Stimulated activated naive CD4-positive, alpha-beta T cell treated with Interleukin-2 at 50 U/mL for 16 hours (primary cell): ENCODE data around the gene CNPY1.
"Not testable (repeated sequence)": the region's sequence is repeated elsewhere in the genome, so short reads cannot be mapped to it uniquely, and the experiment has no call there.

ENCODE experiments used
- DNase-seq: peaks from one replicate; lab custom pipeline; 2025; lab: John Stamatoyannopoulos, UW

CNPY1 gene

GRCh38 chr7:155546449-155546848, at the start of gene CNPY1:
TSS of gene CNPY1 (minus strand) at chr7:155546559. CDS start at chr7:155545929, 630 bp downstream.
- not testable (repeated sequence) for DNase-seq

DNA sequence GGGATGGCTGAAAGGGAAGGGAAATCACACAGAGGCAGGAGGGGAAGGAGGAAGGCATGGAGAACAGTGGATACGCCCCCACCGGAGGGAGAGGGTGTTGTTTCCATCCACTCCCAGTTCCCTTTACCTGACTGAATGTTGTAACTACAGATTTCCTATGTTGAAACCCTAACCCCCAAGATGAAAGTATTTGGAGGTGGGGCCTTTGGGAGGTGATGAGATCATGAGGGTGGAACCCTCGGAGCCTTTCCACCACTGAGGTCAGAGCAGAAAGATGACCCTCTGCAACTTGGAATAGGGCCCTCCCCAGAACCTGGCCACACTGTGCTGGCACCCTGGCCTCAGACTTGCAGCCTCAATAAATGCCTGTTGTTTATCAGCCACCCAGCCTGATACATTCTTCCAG, 48.6 kb upstream of the CNPY1 start:
- no peak for DNase-seq

GRCh38 chr7:155594163-155594732, 47.9 kb upstream of the CNPY1 start:
- no peak for DNase-seq

DNA sequence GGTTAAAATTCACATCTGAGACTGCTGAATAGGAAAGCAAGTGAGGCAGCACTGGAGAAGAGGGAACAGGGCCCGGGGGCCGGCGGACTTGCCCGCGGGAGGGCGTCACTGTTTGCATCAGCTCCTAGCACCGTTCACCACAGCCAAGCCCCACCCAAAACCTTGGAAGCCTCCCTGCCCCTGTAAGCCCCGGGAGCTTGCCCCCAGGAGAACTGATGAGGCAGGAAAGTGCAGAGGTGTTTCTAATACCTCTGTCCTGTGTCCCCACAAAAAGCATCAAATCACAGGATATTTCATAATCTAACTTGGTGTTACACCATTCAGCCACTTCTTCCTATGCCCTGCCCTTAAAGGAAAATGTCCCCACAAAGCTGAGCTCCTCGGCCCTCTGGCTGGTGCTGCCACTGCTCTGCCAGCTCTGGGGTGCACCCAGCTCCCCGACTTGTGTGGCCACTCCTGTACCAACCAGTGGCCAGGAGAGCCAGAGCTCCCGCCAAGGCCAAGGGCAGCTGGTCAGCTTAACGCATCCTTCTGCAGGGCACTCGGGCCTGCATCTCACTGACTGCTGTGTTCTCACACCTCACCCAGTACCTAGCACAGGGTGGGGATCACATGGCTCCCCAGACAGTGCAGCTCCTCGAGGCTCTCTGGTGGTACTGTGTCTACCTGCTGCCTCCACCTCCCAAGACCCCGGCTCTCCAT, 47.3 kb upstream of the CNPY1 start:
- no peak for DNase-seq

- DNase-seq, result no peak
Observed at GRCh38 chr7:155591055-155591775, 44.9 kb upstream of the CNPY1 start.

GRCh38 chr7:155590215-155591018, 44.1 kb upstream of the CNPY1 start:
- DNase-seq, result no peak

DNA sequence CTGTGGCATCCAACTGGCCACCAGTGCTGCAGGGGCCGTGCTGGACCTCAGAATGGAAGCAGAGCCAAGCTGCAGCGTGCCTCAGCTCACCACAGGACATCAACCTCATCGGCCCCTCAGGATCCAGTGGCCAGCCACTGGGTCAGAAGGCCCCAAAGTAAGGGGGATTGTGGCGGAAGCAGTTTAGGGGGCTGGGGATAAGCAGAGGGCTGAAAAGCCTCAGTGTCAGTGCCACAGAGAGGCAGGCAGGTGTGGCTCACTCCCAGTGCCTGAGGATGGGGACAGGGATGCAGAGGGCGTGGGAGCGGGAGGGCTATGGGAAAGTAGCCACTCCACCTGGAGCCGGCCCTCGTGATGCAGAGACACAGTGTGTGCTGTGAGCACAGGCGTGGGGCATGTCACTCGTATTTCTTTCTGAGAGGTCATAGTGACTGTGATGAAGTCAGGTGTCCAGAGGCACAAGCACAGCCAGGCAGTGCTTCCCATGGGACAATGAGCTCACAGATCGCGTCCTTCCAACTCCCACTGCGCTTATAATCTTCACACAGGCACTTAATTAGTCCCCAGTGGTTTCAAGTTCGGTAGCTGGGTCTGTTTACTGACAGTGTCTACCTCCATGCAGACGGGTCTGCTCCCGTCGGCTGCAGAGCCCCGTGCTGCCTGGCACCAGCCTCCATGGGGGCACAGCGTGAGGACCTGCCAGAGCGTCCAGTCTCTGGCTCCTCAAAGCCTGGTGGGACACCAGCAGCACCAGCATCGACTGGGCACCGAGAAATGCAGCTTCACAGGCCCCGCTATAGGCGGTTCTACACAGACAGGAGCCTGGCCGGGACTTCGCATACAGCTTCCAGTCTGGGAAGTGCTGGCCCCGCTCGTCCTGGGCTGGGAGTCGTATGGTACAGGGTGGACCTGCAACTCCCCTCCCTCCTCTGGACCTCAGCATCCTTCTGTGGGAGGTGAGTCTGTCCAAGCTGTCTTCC, 42.9 kb upstream of the CNPY1 start:
- DNase-seq, result no peak

DNA sequence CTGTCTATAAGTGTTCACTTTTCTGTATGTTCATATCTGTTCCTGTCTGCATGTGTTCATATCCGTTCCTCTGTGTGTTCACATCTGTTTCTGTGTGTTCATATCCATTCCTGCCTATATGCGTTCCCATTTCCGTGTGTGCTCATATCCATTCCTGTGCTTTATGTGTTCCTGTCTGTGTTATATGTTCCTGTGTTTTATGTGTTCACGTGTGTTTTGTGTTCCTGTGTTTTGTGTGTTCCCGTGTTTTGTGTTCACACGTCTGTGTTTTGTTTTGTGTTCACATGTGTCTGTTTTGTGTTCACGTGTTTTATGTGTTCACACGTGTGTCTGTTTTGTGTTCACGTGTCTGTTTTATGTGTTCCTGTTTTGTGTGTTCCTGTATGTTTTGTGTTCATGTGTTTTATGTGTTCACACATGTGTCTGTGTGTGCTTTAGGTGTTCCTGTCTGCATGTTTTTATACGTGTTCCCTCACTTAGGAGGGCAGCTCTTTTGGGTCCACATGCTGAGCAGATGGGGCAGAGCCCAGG, 42.2 kb upstream of the CNPY1 start:
- no peak for DNase-seq

- DNase-seq, result no peak
Observed at GRCh38 chr7:155587486-155587885, 41.1 kb upstream of the CNPY1 start.

DNA sequence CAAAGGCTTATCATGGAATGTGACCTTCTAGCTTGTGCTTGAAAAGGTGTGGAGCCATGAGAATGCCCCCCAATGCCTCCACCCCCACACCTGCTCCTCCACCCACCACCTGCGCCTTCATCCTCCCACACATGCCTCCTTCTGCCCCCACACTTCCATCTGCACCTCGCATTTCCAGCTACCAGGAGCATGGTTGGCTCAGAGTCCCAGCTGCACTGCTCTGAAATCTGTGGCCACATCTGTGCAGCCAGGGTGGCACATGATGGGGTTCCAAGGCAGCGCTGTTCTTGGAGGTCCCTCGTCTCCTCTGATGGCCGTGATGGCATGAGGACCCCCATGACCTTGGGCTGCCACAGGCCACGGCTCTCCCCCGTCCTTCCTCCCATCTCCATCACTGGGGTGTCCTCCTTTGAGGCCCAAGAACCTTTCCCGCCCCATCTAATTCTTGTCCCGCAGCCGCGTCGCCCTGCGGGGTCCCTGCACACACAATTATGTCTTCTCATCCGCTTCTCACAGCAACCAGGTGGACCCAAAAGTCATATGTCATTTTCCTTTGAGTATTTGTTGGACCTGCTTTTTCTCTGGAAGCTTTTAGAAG, 40.6 kb upstream of the CNPY1 start:
- DNase-seq, result no peak

GRCh38 chr7:155585951-155586350, 39.6 kb upstream of the CNPY1 start:
- DNase-seq, result no peak

DNA sequence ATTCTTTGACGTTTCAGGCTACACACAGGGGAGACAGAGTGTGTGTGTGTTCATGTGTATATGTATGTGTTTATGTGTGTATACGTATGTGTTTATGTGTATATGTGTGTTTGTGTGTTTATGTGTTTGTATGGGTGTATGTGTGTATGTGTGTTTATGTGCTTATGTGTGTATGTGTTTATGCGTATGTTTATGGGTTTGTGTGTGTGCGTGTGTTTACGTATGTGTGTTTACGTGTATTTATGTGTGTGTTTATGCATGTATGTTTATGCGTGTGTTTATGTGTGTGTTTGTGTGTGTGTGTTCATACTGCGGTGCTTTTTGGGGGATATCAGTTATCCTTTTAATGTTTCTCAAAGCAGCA, 39.2 kb upstream of the CNPY1 start:
- no peak for DNase-seq

DNA sequence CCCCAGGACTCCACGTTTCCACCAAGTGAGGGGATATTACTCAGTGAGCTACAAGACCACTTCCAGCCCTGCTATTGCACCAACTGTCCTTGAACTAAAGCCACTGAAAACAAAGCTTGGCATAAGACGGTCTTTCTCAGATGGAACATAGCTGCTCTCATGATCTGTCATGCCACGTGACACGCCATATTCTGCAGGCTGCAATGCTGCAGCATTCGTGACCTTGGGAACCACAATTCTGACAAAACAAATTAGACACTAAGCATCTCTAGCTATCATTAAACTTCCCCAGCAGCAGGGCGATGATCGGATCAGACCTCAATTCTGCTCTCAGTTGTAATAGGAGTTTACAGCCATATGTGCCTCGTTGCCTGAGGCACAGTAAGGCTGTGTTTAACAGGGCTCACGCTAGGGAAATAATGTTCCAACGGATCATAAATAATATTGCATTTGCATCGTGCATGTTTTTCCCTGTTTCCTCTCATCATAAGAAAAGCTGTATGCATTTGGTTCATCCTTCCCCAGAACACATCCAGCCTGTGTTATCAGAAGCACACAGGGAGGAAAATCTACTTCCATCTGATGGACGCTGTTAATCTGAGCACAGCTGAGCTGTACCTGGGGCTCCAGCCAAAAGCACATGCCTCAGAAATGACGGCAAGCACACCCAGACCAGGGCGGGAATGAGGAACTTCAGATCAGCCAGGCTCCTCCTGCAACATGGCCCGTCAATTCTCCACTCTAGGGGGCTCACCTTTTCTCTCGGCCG, 38.6 kb upstream of the CNPY1 start:
- no peak for DNase-seq

GRCh38 chr7:155584261-155584660, 37.9 kb upstream of the CNPY1 start:
- no peak for DNase-seq

- DNase-seq, result no peak
Observed at GRCh38 chr7:155583636-155584035, 37.3 kb upstream of the CNPY1 start.

DNA sequence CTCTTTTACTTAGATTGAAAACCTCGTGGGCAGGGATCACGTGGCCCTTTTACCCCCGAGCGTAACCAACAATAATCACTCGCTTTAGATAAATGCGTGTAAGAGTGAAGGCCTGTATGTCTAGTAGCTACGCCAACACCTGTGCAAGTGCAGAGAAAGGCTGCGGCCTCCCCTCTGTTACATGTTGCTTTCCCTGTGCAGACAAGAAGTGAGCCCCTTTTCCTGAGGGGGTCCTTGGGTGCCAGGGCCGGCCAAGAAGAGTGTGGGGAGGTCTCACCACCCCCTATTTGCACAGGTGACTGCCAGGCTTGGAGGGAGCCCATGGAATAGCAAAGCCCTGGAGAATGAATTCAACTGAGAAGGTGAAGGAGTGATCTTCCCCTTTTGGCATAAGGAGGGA, 35.6 kb upstream of the CNPY1 start:
- DNase-seq, result no peak

DNA sequence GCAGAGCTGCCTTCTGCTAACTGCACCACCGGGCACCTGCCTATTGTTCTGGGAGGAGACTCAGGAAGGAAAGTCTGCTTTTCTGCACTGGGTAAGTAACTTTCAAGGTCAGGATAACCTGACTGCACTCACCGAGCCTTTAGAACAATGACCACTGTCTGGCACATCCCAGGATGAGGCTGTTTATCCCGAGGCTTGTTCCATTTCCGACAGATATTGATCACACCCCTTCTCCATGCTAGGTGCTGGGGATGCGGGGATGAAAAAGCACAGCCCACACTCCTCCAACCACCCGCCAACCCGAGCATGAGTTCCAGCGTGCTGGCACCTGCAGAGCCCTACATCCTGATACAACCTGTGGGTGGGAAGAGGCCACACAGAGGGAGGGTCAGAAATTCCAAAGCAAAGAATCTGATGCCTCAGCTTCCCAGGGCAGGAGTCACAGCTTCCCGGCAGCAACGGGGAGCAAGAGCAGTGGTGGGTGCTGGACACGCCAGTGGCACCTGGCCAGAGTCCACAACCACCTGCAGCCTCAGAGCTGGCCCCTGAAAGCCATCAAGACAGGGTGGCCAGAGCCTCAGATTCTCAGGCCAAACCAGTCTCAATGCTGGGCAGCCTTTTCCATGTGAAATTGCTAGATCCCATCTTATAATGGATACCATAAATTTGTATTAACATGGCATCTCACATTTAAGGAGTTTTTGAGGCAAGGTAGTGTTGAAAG, 34.9 kb upstream of the CNPY1 start:
- DNase-seq, result no peak

- DNase-seq, result peak; percentile 4
Observed at GRCh38 chr7:155580367-155580766, 34.0 kb upstream of the CNPY1 start.

DNA sequence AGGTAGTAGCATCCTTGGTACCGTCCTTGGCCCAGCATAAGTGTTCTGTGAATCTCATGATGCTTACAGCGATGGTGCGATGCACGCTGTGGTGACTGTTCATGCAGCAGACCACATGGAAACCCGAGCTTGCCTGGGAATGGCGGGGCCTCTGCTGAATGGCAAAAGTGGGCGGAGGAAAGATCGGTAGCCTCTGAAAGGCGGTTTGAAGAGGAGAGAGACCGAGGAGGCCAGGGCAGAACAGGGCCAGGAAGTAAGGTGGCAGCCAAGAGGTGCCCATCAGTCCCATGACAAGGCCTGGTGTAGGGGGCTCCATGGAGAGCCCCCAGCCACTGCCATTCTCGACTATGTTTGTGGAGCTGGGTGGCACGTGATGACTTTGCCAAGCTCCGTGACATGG, 33.2 kb upstream of the CNPY1 start:
- no peak for DNase-seq
